ENCODE measurements around the gene YIPF7. TPM values are rescaled to one million over a fixed set of nuclear protein-coding genes. Genes with fewer than 3 reads are reported as not detected.

Gene YIPF7
- total and polyA plus RNA-seq, 9 of the 15 experiments (the other 6 are each of a cell fraction or from before 2014, with no cell fraction given) = 0.14 TPM; not detected in 8

- TF ChIP-seq MEIS2 (IDR thresholded peaks at IDR 0.05; ENCODE audit: partially characterized antibody) (no peak), ZNF217 (CRISPR knock-in tag; IDR thresholded peaks at IDR 0.05) (no peak), HOXB6 (CRISPR knock-in tag; IDR thresholded peaks at IDR 0.05; ENCODE audit: borderline replicate concordance) (no peak), ZNF146 (CRISPR knock-in tag; IDR thresholded peaks at IDR 0.05; ENCODE audit: unreplicated experiment) (no peak), RBM25 (IDR thresholded peaks at IDR 0.05; ENCODE audit: low read depth, low read length, severe bottlenecking) (no peak), NRF1 (conservative IDR thresholded peaks at IDR 0.05 in 1 of 2, IDR thresholded peaks at IDR 0.05 in 1 of 2) (peak; percentile 89 to 91), DPF2 (IDR thresholded peaks at IDR 0.05) (no peak), SAFB2 (IDR thresholded peaks at IDR 0.05; ENCODE audit: borderline replicate concordance, low read depth, low read length, severe bottlenecking) (no peak), SMAD2 (IDR thresholded peaks at IDR 0.05; ENCODE audit: low read depth, low read length) (no peak), ZZZ3 (IDR thresholded peaks at IDR 0.05) (no peak), NCOA6 (IDR thresholded peaks at IDR 0.05) (peak; percentile 97), DACH1 (IDR thresholded peaks at IDR 0.05; ENCODE audit: partially characterized antibody) (no peak), CBFA2T3 (IDR thresholded peaks at IDR 0.05) (no peak), RBBP5 (IDR thresholded peaks at IDR 0.05; ENCODE audit: borderline replicate concordance, insufficient read depth, low read length, poor library complexity, severe bottlenecking) (peak; percentile 96)
- TF ChIP-seq, protein P1, sequence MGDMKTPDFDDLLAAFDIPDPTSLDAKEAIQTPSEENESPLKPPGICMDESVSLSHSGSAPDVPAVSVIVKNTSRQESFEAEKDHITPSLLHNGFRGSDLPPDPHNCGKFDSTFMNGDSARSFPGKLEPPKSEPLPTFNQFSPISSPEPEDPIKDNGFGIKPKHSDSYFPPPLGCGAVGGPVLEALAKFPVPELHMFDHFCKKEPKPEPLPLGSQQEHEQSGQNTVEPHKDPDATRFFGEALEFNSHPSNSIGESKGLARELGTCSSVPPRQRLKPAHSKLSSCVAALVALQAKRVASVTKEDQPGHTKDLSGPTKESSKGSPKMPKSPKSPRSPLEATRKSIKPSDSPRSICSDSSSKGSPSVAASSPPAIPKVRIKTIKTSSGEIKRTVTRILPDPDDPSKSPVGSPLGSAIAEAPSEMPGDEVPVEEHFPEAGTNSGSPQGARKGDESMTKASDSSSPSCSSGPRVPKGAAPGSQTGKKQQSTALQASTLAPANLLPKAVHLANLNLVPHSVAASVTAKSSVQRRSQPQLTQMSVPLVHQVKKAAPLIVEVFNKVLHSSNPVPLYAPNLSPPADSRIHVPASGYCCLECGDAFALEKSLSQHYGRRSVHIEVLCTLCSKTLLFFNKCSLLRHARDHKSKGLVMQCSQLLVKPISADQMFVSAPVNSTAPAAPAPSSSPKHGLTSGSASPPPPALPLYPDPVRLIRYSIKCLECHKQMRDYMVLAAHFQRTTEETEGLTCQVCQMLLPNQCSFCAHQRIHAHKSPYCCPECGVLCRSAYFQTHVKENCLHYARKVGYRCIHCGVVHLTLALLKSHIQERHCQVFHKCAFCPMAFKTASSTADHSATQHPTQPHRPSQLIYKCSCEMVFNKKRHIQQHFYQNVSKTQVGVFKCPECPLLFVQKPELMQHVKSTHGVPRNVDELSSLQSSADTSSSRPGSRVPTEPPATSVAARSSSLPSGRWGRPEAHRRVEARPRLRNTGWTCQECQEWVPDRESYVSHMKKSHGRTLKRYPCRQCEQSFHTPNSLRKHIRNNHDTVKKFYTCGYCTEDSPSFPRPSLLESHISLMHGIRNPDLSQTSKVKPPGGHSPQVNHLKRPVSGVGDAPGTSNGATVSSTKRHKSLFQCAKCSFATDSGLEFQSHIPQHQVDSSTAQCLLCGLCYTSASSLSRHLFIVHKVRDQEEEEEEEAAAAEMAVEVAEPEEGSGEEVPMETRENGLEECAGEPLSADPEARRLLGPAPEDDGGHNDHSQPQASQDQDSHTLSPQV (IDR thresholded peaks at IDR 0.05) = 0 out of 2 replicates have a peak, but pooled peaks have one; percentile 21
- TF ChIP-seq, protein P2, sequence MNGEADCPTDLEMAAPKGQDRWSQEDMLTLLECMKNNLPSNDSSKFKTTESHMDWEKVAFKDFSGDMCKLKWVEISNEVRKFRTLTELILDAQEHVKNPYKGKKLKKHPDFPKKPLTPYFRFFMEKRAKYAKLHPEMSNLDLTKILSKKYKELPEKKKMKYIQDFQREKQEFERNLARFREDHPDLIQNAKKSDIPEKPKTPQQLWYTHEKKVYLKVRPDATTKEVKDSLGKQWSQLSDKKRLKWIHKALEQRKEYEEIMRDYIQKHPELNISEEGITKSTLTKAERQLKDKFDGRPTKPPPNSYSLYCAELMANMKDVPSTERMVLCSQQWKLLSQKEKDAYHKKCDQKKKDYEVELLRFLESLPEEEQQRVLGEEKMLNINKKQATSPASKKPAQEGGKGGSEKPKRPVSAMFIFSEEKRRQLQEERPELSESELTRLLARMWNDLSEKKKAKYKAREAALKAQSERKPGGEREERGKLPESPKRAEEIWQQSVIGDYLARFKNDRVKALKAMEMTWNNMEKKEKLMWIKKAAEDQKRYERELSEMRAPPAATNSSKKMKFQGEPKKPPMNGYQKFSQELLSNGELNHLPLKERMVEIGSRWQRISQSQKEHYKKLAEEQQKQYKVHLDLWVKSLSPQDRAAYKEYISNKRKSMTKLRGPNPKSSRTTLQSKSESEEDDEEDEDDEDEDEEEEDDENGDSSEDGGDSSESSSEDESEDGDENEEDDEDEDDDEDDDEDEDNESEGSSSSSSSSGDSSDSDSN (IDR thresholded peaks at IDR 0.05; ENCODE audit: borderline replicate concordance in 1 of 2, low read depth in 2 of 2, low read length in 2 of 2) = 0 out of 4 replicates have a peak, but pooled peaks have one; percentile 21 to 25
- TF ChIP-seq, protein P3, sequence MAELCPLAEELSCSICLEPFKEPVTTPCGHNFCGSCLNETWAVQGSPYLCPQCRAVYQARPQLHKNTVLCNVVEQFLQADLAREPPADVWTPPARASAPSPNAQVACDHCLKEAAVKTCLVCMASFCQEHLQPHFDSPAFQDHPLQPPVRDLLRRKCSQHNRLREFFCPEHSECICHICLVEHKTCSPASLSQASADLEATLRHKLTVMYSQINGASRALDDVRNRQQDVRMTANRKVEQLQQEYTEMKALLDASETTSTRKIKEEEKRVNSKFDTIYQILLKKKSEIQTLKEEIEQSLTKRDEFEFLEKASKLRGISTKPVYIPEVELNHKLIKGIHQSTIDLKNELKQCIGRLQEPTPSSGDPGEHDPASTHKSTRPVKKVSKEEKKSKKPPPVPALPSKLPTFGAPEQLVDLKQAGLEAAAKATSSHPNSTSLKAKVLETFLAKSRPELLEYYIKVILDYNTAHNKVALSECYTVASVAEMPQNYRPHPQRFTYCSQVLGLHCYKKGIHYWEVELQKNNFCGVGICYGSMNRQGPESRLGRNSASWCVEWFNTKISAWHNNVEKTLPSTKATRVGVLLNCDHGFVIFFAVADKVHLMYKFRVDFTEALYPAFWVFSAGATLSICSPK (IDR thresholded peaks at IDR 0.05; ENCODE audit: borderline replicate concordance) = no peak
Observed at GRCh38 chr4:44678094-44679041, 26.9 kb upstream of the YIPF7 start, which contains the start of gene GUF1 (continued).
